A673 (cell line): ENCODE measurements around the gene MAPK8. TPM values are rescaled to one million over a fixed set of nuclear protein-coding genes. Genes with fewer than 3 reads are reported as not detected.

Experiments
- BruUV-seq: library from RNA; stranded (reverse); fragments of 400-500 nt; replicated peaks from 2 replicates; lab custom pipeline; 2021; lab: Mats Ljungman, UMichigan
- CTCF ChIA-PET: fragments of 300-600 bp; sonication (Branson Sonifier 250); formaldehyde crosslinking; loops from one replicate; lab custom pipeline; 2022; ENCODE audit warnings: antibody characterized with exemption; lab: Charles Lee
- POLR2A ChIA-PET: fragments of 300-600 bp; sonication (Branson Sonifier 250); formaldehyde crosslinking; loops from one replicate; lab custom pipeline; 2022; ENCODE audit warnings: antibody characterized with exemption; ENCODE audit not compliant: low non-redundant PET; lab: Charles Lee
- DNase-seq: peaks from one replicate; pipeline ENCODE4 v3.0.0-alpha.2; 2015; ENCODE audit warnings: low spot score
- H3K27ac ChIP-seq: fragments of 200-600 bp; sonication (generic); 2 replicates; pipeline ENCODE4 v1.5.1; 2016; ENCODE audit warnings: mixed run types, low read depth, mild to moderate bottlenecking, mixed read lengths, antibody characterized with exemption, low read length; ENCODE audit not compliant: poor library complexity, severe bottlenecking
- H3K27me3 ChIP-seq: fragments of 200-600 bp; sonication (generic); replicated peaks from 2 replicates; pipeline ENCODE4 v1.6.1; 2017; ENCODE audit warnings: mixed run types, low read depth, mild to moderate bottlenecking, mixed read lengths, antibody characterized with exemption, low read length; ENCODE audit not compliant: insufficient read depth, poor library complexity
- H3K36me3 ChIP-seq: fragments of 200-600 bp; sonication (generic); 2 replicates; pipeline ENCODE4 v1.6.1; 2016; ENCODE audit warnings: mixed run types, mild to moderate bottlenecking, mixed read lengths, antibody characterized with exemption, low read length; ENCODE audit not compliant: insufficient read depth, poor library complexity, severe bottlenecking
- H3K4me1 ChIP-seq: fragments of 200-600 bp; sonication (generic); 2 replicates; pipeline ENCODE4 v1.6.1; 2017; ENCODE audit warnings: mixed run types, mild to moderate bottlenecking, mixed read lengths, antibody characterized with exemption, low read length; ENCODE audit not compliant: insufficient read depth, poor library complexity, severe bottlenecking
- H3K4me3 ChIP-seq: fragments of 200-600 bp; sonication (generic); 2 replicates; pipeline ENCODE4 v1.5.1; 2016; ENCODE audit warnings: low read depth, mixed run types, mild to moderate bottlenecking, mixed read lengths, low read length; ENCODE audit not compliant: poor library complexity, severe bottlenecking
- H3K9me3 ChIP-seq: fragments of 200-600 bp; sonication (generic); 2 replicates; pipeline ENCODE4 v1.6.1; 2016; ENCODE audit warnings: mixed run types, low read depth, mild to moderate bottlenecking, mixed read lengths, antibody characterized with exemption, low read length; ENCODE audit not compliant: poor library complexity, severe bottlenecking
- CTCF ChIP-seq: fragments of 300-800, 200-600 bp; sonication (generic); conservative IDR thresholded peaks from 2 replicates; pipeline ENCODE4 v1.5.1; 2017; ENCODE audit warnings: low read depth, mild to moderate bottlenecking, antibody characterized with exemption, low read length, moderate library complexity, mixed read lengths
- EZH2 ChIP-seq: fragments of 200-600 bp; sonication (generic); IDR thresholded peaks from 2 replicates; pipeline ENCODE4 v1.6.1; 2017; ENCODE audit warnings: borderline replicate concordance, low read depth, mild to moderate bottlenecking, mixed read lengths, antibody characterized with exemption, low read length; ENCODE audit not compliant: poor library complexity, severe bottlenecking
- intact Hi-C: fragments of 100-400 bp; cut with micrococcal nuclease; formaldehyde crosslinking; loops from one replicate; pipeline ENCODE4 v1.10.0; 2022; ENCODE audit not compliant: unreplicated experiment
- total RNA-seq: library from RNA; stranded (reverse); gene quantifications from 2 replicates; pipeline ENCODE4 v1.2.3, GENCODE V29; 2021

MAPK8 gene
- total RNA-seq, 1 experiment from 2014 or later, result 52.0 TPM

DNA sequence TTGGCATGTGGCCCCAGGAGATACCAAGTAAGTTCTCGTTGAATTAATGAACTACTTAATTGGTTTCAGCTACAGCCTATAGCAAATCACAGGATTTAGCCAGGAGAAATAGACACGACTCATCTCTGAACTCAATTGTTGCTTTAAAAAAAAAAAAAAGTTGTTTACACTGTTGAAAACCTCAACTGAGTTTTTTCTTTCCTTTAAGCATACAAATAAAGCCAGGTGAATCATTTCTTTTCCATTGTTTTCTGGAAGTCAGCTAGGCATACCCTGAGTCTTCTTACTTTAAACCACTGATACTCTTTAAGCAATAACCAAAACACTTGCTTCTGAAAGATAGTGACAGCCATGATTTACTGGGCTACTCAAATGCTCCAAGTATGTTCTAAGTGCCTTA, 32.7 kb upstream of the MAPK8 start:
- TF ChIP-seq EZH2, result no peak
- no peak for TF ChIP-seq CTCF
- Histone ChIP-seq H3K4me3 (no peak overlapping the region), H3K27ac (no peak overlapping the region), H3K4me1 (no peaks in the 10 kb centered on the region), H3K9me3 (no peaks in the 10 kb centered on the region), H3K27me3 (no peaks in the 10 kb centered on the region), H3K36me3 (no peaks in the 10 kb centered on the region)
- CTCF ChIA-PET, result no interaction called here
- no peak for DNase-seq
- no TSS peak for BruUV-seq
- intact Hi-C loops, result no loop called here
- POLR2A ChIA-PET, result no interaction called here

GRCh38 chr10:48274636-48275035, 31.8 kb upstream of the MAPK8 start, which contains the start of gene FRMPD2:
FRMPD2 (minus strand) TSS chr10:48274696; CDS start chr10:48274567, 129 bp downstream.
- TF ChIP-seq EZH2 (no peak), CTCF (no peak)
- Histone ChIP-seq H3K27ac (no peak within 1 kb of the TSS), H3K9me3 (no peaks in the 10 kb centered on the region), H3K27me3 (no peaks in the 10 kb centered on the region), H3K4me3 (no peak within 1 kb of the TSS), H3K4me1 (no peaks in the 10 kb centered on the region), H3K36me3 (no peaks in the 10 kb centered on the region)
- ChIA-PET POLR2A (no interaction called here), CTCF (no interaction called here)
- no TSS peak for BruUV-seq
- intact Hi-C loops, result no loop called here
- DNase-seq, result no peak

- no peak for DNase-seq
- intact Hi-C loops, result no loop called here
- Histone ChIP-seq H3K36me3 (no peaks in the 10 kb centered on the region), H3K4me3 (no peak overlapping the region), H3K9me3 (no peaks in the 10 kb centered on the region), H3K27ac (no peak overlapping the region), H3K27me3 (no peaks in the 10 kb centered on the region), H3K4me1 (no peaks in the 10 kb centered on the region)
- TF ChIP-seq EZH2, result no peak
- no peak for TF ChIP-seq CTCF
- ChIA-PET CTCF (no interaction called here), POLR2A (no interaction called here)
- BruUV-seq, result no TSS peak
Measured at GRCh38 chr10:48277093-48277492, 29.4 kb upstream of the MAPK8 start.
